Measurements from ENCODE around the gene BNIP1.

DNA sequence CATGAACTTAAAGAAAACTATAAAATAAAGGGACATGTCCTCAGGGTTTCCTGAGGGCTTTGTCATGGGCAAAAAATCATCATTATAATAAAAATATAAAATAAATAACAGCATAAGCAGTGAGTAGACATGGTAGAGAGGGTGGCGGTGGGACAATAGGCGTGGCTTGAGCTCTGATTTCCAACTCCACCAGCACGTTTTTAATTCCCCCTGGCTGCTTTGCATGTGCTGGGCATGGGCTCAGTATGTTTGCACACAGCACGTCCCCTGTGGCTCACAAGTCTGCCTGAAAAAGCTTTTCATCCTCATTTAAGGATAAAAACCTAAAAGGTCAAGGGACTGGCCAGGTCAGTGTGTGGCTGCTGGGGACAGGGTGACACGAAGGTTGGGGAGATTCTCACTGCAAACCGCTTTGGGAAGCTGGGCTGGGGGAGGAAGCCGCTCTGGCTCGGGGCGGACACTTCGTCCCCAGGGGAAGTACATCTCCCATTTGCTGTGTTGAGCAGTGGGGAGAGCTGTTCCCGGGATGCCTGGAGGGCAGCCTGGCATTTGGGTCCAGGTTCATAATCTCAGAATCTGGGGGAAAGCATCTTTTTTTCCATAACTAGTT, 58.0 kb downstream of the BNIP1 start:
- no peak for TF ChIP-seq EZH2 (IDR thresholded peaks at IDR 0.05; ENCODE audit: insufficient read depth, poor library complexity, severe bottlenecking)
- TF ChIP-seq EZH2phosphoT487 (IDR thresholded peaks at IDR 0.05; ENCODE audit: insufficient read depth, low read depth) = no peak

Measured in GM23248 (cell line).